B cell (primary cell): ENCODE results near the gene GNA14. TPM values are rescaled to one million over a fixed set of nuclear protein-coding genes. Genes with fewer than 3 reads are reported as not detected.

Source experiments
- ATAC-seq: fragments of 200-7000 bp; cut with Tn5 transposase; one replicate; pipeline ENCODE4 v1.10.0; 2021; ENCODE audit warnings: low read depth, mild to moderate bottlenecking, moderate number of reproducible peaks, moderate library complexity
- CTCF ChIA-PET: fragments of 350-600 bp; sonication (Branson Sonifier 250); formaldehyde crosslinking; loops from one replicate; lab custom pipeline; 2021; ENCODE audit warnings: antibody characterized with exemption, inconsistent platforms; lab: Charles Lee
- POLR2A ChIA-PET: fragments of 350-600 bp; sonication (Branson Sonifier 250); formaldehyde crosslinking; loops from one replicate; lab custom pipeline; 2021; ENCODE audit warnings: antibody characterized with exemption; lab: Charles Lee
- DNase-seq: peaks from one replicate; pipeline ENCODE4 v3.0.0; 2013
- H2AFZ ChIP-seq: 2 replicates; pipeline ENCODE4 v1.6.1; 2012; ENCODE audit warnings: mild to moderate bottlenecking, low read depth, low read length; ENCODE audit not compliant: insufficient read depth, poor library complexity, severe bottlenecking
- H3K27ac ChIP-seq, 2 donors: 1 replicate in 1 of 2; 2 replicates in 1 of 2; pipeline ENCODE4 v1.5.1; 2012 to 2013; ENCODE audit warnings: low read length in 2 of 2, mild to moderate bottlenecking in 2 of 2, moderate library complexity in 1 of 2
- H3K27me3 ChIP-seq, 4 experiments: fragments of 200-600 bp in 1 of 4; sonication (generic) in 1 of 4; replicated peaks in 1 of 4; 1 replicate in 2 of 4; 2 replicates in 2 of 4; pipeline versions ENCODE4 v1.6.1 to v1.7.0; 2013 to 2016; ENCODE audit warnings: low read length in 3 of 4, mild to moderate bottlenecking in 2 of 4, mixed read lengths in 1 of 4, moderate library complexity in 1 of 4; ENCODE audit not compliant: insufficient read depth in 4 of 4, control insufficient read depth in 3 of 4; ENCODE audit errors: control extremely low read depth in 1 of 4
- H3K36me3 ChIP-seq, 2 experiments: replicated peaks in 1 of 2; 1 replicate in 1 of 2; 2 replicates in 1 of 2; pipeline versions ENCODE4 v1.6.1 to v1.7.1; 2013; ENCODE audit warnings: low read length in 1 of 2; ENCODE audit not compliant: insufficient read depth in 2 of 2, control insufficient read depth in 1 of 2; ENCODE audit errors: control extremely low read depth in 1 of 2, extremely low read depth in 1 of 2
- H3K4me1 ChIP-seq, 2 donors: fragments of 200-600 bp in 1 of 2; sonication (generic) in 1 of 2; 1 replicate in 1 of 2; 2 replicates in 1 of 2; pipeline versions ENCODE4 v1.5.1 to v1.6.1; 2013 to 2017; ENCODE audit warnings: low read length in 2 of 2; ENCODE audit not compliant: control insufficient read depth in 2 of 2, insufficient read depth in 2 of 2
- H3K4me2 ChIP-seq: replicated peaks from 2 replicates; pipeline ENCODE3; 2012; ENCODE audit warnings: mild to moderate bottlenecking, low read depth, low read length; ENCODE audit not compliant: poor library complexity, severe bottlenecking
- H3K4me3 ChIP-seq, 5 experiments: fragments of 200-600 bp in 1 of 5; sonication (generic) in 1 of 5; 1 replicate in 3 of 5; 2 replicates in 2 of 5; pipeline versions ENCODE4 v1.5.1 to v1.7.0; 2011 to 2016; ENCODE audit warnings: low read length in 4 of 5, mild to moderate bottlenecking in 4 of 5, low read depth in 2 of 5, control low read depth in 1 of 5, moderate library complexity in 1 of 5; ENCODE audit not compliant: insufficient read depth in 1 of 5; ENCODE audit errors: control extremely low read depth in 1 of 5, extremely low read depth in 1 of 5
- H3K79me2 ChIP-seq: fragments of 200-600 bp; sonication (generic); one replicate; pipeline ENCODE4 v1.6.0; 2016; ENCODE audit warnings: low read length; ENCODE audit not compliant: control insufficient read depth, insufficient read depth
- H3K9ac ChIP-seq: fragments of 200-600 bp; sonication (generic); 2 replicates; pipeline ENCODE4 v1.6.1; 2017; ENCODE audit warnings: mild to moderate bottlenecking, low read length, moderate library complexity
- H3K9me3 ChIP-seq, 3 donors: one replicate each; pipeline versions ENCODE4 v1.6.1 to v1.7.1; 2013; ENCODE audit warnings: low read length in 2 of 3; ENCODE audit not compliant: control insufficient read depth in 2 of 3, insufficient read depth in 1 of 3; ENCODE audit errors: control extremely low read depth in 1 of 3
- H4K20me1 ChIP-seq: 2 replicates; pipeline ENCODE4 v1.6.0; 2012; ENCODE audit warnings: mild to moderate bottlenecking, low read length; ENCODE audit not compliant: insufficient read depth, control insufficient read depth, poor library complexity, severe bottlenecking
- H3K27ac Mint-ChIP-seq: one replicate; pipeline ENCODE4 v1.8.0; 2021; ENCODE audit warnings: mixed read lengths
- H3K27me3 Mint-ChIP-seq: one replicate; pipeline ENCODE4 v1.8.0; 2021; ENCODE audit warnings: mixed read lengths
- H3K4me1 Mint-ChIP-seq: one replicate; pipeline ENCODE4 v1.8.0; 2021; ENCODE audit warnings: mixed read lengths
- H3K4me3 Mint-ChIP-seq: one replicate; pipeline ENCODE4 v1.8.0; 2021; ENCODE audit warnings: mixed read lengths
- H3K9me3 Mint-ChIP-seq: one replicate; pipeline ENCODE4 v1.8.0; 2022; ENCODE audit warnings: mixed read lengths; ENCODE audit not compliant: insufficient read depth
- CTCF ChIP-seq: fragments of 200-600 bp; IDR thresholded peaks from one replicate; pipeline ENCODE4 v1.8.0; 2022; ENCODE audit warnings: antibody characterized with exemption, mild to moderate bottlenecking
- EZH2 ChIP-seq: IDR thresholded peaks from 2 replicates; pipeline ENCODE4 v1.6.1; 2012; ENCODE audit warnings: borderline replicate concordance, low read depth, mild to moderate bottlenecking, moderate library complexity, low read length; ENCODE audit not compliant: insufficient read depth, poor library complexity, severe bottlenecking
- WGBS: methylation state at CpG from one replicate; pipeline ENCODE4 v1.1.5; 2013; ENCODE audit warnings: missing lambda C conversion rate; ENCODE audit not compliant: insufficient coverage; 5-methylcytosine and 5-hydroxymethylcytosine counted together
- intact Hi-C: fragments of 100-400 bp; cut with micrococcal nuclease; formaldehyde crosslinking; loops from one replicate; pipeline ENCODE4 v1.10.0; 2022
- polyA plus RNA-seq: library from polyadenylated mRNA; depleted of rRNA; stranded (reverse); fragments of >200 nt; gene quantifications from 2 replicates; pipeline ENCODE4 v1.2.3, GENCODE V29; 2012
- total RNA-seq, 2 donors: library from RNA; stranded (reverse); fragments of 120-200 nt in 1 of 2; gene quantifications; 1 replicate in 1 of 2; 2 replicates in 1 of 2; pipeline versions ENCODE4 v1.2.3 to v1.2.4, GENCODE V29; 2013 to 2022

The GNA14 gene
- total and polyA plus RNA-seq, 2 donors (not counting 1 experiment from before 2014, with no cell fraction given): not detected

GRCh38 chr9:77604316-77604715 lies 43.8 kb downstream of the GNA14 start:
- Mint-ChIP-seq H3K4me3 (no peak overlapping the region), H3K27me3 (peaks cover 3% of the 10 kb centered on the region), H3K27ac (no peak overlapping the region), H3K9me3 (peaks cover 4% of the 10 kb centered on the region), H3K4me1 (no peaks in the 10 kb centered on the region)
- Histone ChIP-seq H3K4me1 (no peaks in the 10 kb centered on the region), H4K20me1 (no peaks in the 10 kb centered on the region), H3K9me3 (no peaks in the 10 kb centered on the region), H3K4me3 (no peak overlapping the region), H3K4me2 (no peak overlapping the region), H3K9ac (no peak overlapping the region), H2AFZ (no peak overlapping the region), H3K27me3 (peaks cover 0 to 3% (median 0%) of the 10 kb centered on the region in 4 experiments), H3K27ac (no peak overlapping the region), H3K79me2 (no peaks in the 10 kb centered on the region), H3K36me3 (no peaks in the 10 kb centered on the region)
- ChIA-PET CTCF (no interaction called here), POLR2A (no interaction called here)
- 100% methylated on average over 1 of the region's 1 CpG for WGBS
- TF ChIP-seq CTCF: no peak
- DNase-seq: no peak
- intact Hi-C loops: no loop called here
- ATAC-seq: no peak

GRCh38 chr9:77602852-77603251 lies 45.3 kb downstream of the GNA14 start:
- H3K27me3 ChIP-seq: peaks cover 0 to 3% (median 0%) of the 10 kb centered on the region in 4 experiments
- Mint-ChIP-seq H3K27me3 (peaks cover 7% of the 10 kb centered on the region), H3K4me3 (no peak overlapping the region), H3K9me3 (peaks cover 4% of the 10 kb centered on the region), H3K4me1 (no peaks in the 10 kb centered on the region), H3K27ac (no peak overlapping the region)
- H4K20me1 ChIP-seq: no peaks in the 10 kb centered on the region
- H3K4me2 ChIP-seq: no peak overlapping the region
- TF ChIP-seq EZH2 (no peak), CTCF (no peak)
- H3K4me3 ChIP-seq: no peak overlapping the region
- no peaks in the 10 kb centered on the region for H3K79me2 ChIP-seq
- POLR2A ChIA-PET: no interaction called here
- no peak overlapping the region for H3K9ac ChIP-seq
- ATAC-seq (no peak), DNase-seq (no peak)
- no peaks in the 10 kb centered on the region for H3K9me3 ChIP-seq
- CTCF ChIA-PET: no interaction called here
- H3K4me1 ChIP-seq: no peaks in the 10 kb centered on the region
- no peak overlapping the region for H3K27ac ChIP-seq
- no peak overlapping the region for H2AFZ ChIP-seq
- no peaks in the 10 kb centered on the region for H3K36me3 ChIP-seq
- intact Hi-C loops: no loop called here
